COLO829 (cell line): ENCODE results near the gene APCDD1L.
"Not testable (repeated sequence)": the region's sequence is repeated elsewhere in the genome, so short reads cannot be mapped to it uniquely, and the experiment has no call there.

Experiments
- DNase-seq: peaks from one replicate; pipeline ENCODE4 v3.0.0; 2012; ENCODE audit warnings: low spot score

Gene APCDD1L

DNA sequence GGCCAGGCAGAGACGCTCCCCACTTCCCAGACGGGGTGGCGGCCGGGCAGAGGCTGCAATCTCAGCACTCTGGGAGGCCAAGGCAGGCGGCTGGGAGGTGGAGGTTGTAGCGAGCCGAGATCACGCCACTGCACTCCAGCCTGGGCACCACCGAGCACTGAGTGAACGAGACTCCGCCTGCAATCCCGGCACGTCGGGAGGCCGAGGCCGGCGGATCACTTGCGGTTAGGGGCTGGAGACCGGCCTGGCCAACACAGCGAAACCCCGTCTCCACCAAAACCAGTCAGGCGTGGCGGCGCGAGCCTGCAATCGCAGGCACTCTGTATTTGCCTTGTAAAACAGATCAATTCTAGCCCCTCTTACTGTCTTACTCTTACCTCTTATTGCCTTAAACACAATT, 100.4 kb downstream of the APCDD1L start:
- DNase-seq, result not testable (repeated sequence)

GRCh38 chr20:58414216-58414615, 101.0 kb downstream of the APCDD1L start:
- DNase-seq, result not testable (repeated sequence)
